ENCODE data around the gene TGM1. TPM values are rescaled to one million over a fixed set of nuclear protein-coding genes. Genes with fewer than 3 reads are reported as not detected.

Gene TGM1
- 1.5 and 3.4 TPM in 2 replicates for total RNA-seq

GRCh38 chr14:24262821-24263733, at the start of gene TGM1:
Gene TGM1, minus strand, starts transcription at chr14:24263177. Its CDS starts 825 bp downstream, at chr14:24262352.

GRCh38 chr14:24310646-24311604, 47.9 kb upstream of the TGM1 start, which contains the start of gene LTB4R:
Gene LTB4R, plus strand, starts transcription at chr14:24311502. Its CDS starts 4,150 bp downstream, at chr14:24315652.

GRCh38 chr14:24309538-24310264, 46.7 kb upstream of the TGM1 start, which contains the start of gene LTB4R2:
Gene LTB4R2, plus strand, starts transcription at chr14:24310140. Its CDS starts 525 bp downstream, at chr14:24310665.

GRCh38 chr14:24307575-24308341, 44.8 kb upstream of the TGM1 start, which contains the start of gene CIDEB:
Gene CIDEB, minus strand, starts transcription at chr14:24307977. Its CDS starts 119 bp downstream, at chr14:24307858.

GRCh38 chr14:24299255-24300191, 36.5 kb upstream of the TGM1 start, which contains the start of the genes DHRS1 and NOP9:
Gene DHRS1, minus strand, starts transcription at chr14:24299780. Its CDS starts 674 bp downstream, at chr14:24299106.
Gene NOP9, plus strand, starts transcription at chr14:24299850. Its CDS starts 105 bp downstream, at chr14:24299955.

GRCh38 chr14:24271134-24271833, 8.3 kb upstream of the TGM1 start, which contains the start of gene RABGGTA:
Gene RABGGTA, minus strand, starts transcription at chr14:24271597. Its CDS starts 482 bp downstream, at chr14:24271115.

GRCh38 chr14:24232645-24233537, 30.1 kb downstream of the TGM1 start, which contains the start of gene GMPR2:
Gene GMPR2, plus strand, starts transcription at chr14:24232929. Its CDS starts 325 bp downstream, at chr14:24233254.

GRCh38 chr14:24232121-24232644, 30.8 kb downstream of the TGM1 start, which contains the start of gene NEDD8:
Gene NEDD8, minus strand, starts transcription at chr14:24232367. Its CDS starts 100 bp downstream, at chr14:24232267.

GRCh38 chr14:24215495-24216344, 47.3 kb downstream of the TGM1 start, which contains the start of gene MDP1:
Gene MDP1, minus strand, starts transcription at chr14:24216066. Its CDS starts 111 bp downstream, at chr14:24215955.

GRCh38 chr14:24212924-24213865, 49.8 kb downstream of the TGM1 start, which contains the start of gene CHMP4A:
Gene CHMP4A, minus strand, starts transcription at chr14:24213488. Its CDS starts 49 bp downstream, at chr14:24213439.

Measured in placental pericyte (primary cell).